ENCODE results near the gene EAPP. TPM values are rescaled to one million over a fixed set of nuclear protein-coding genes. Genes with fewer than 3 reads are reported as not detected.
"Not testable (repeated sequence)": the region's sequence is repeated elsewhere in the genome, so short reads cannot be mapped to it uniquely, and the experiment has no call there.

The EAPP gene
- total RNA-seq, 2 donors from 2014 or later: 53.4 to 54.8 TPM

GRCh38 chr14:34489324-34489723, 50.2 kb downstream of the EAPP start:
- Mint-ChIP-seq H3K36me3 (ENCODE audit: insufficient read depth in 2 of 2) (no peaks in the 10 kb centered on the region), H3K4me1 (ENCODE audit: low read depth) (no peaks in the 10 kb centered on the region), H3K27ac (no peak overlapping the region), H3K9me3 (no peaks in the 10 kb centered on the region), H3K4me3 (no peak overlapping the region), H3K27me3 (ENCODE audit: low read depth) (no peaks in the 10 kb centered on the region)
- ATAC-seq (replicated peaks in 1 of 2): no peak
- DNase-seq: no peak

- no peaks in the 10 kb centered on the region for H3K36me3 Mint-ChIP-seq (ENCODE audit: insufficient read depth in 2 of 2)
- H3K4me3 Mint-ChIP-seq: no peak overlapping the region
- H3K9me3 Mint-ChIP-seq: no peaks in the 10 kb centered on the region
- no peak for ATAC-seq (replicated peaks in 1 of 2)
- no peak overlapping the region for H3K27ac Mint-ChIP-seq
- no peaks in the 10 kb centered on the region for H3K4me1 Mint-ChIP-seq (ENCODE audit: low read depth)
- DNase-seq: no peak
- H3K27me3 Mint-ChIP-seq (ENCODE audit: low read depth): no peaks in the 10 kb centered on the region
These were observed 51.0 kb downstream of the EAPP start for GRCh38 chr14:34488528-34488927.

GRCh38 chr14:34484726-34485125, 54.8 kb downstream of the EAPP start:
- H3K27ac Mint-ChIP-seq: no peak overlapping the region
- DNase-seq (no peak), ATAC-seq (replicated peaks in 1 of 2) (no peak)
- H3K9me3 Mint-ChIP-seq: no peaks in the 10 kb centered on the region
- no peak overlapping the region for H3K4me3 Mint-ChIP-seq
- H3K36me3 Mint-ChIP-seq (ENCODE audit: insufficient read depth in 2 of 2): no peaks in the 10 kb centered on the region
- no peaks in the 10 kb centered on the region for H3K27me3 Mint-ChIP-seq (ENCODE audit: low read depth)
- H3K4me1 Mint-ChIP-seq (ENCODE audit: low read depth): no peaks in the 10 kb centered on the region

GRCh38 chr14:34482463-34482862, 57.0 kb downstream of the EAPP start:
- ATAC-seq (replicated peaks in 1 of 2): no peak
- Mint-ChIP-seq H3K4me3 (no peak overlapping the region), H3K36me3 (ENCODE audit: insufficient read depth in 2 of 2) (no peaks in the 10 kb centered on the region)

GRCh38 chr14:34479694-34480093, 59.8 kb downstream of the EAPP start:
- H3K36me3 Mint-ChIP-seq (ENCODE audit: insufficient read depth in 2 of 2): no peaks in the 10 kb centered on the region
- H3K4me3 Mint-ChIP-seq: no peak overlapping the region
- no peak for DNase-seq
- H3K27me3 Mint-ChIP-seq (ENCODE audit: low read depth): no peaks in the 10 kb centered on the region
- no peak overlapping the region for H3K27ac Mint-ChIP-seq
- H3K4me1 Mint-ChIP-seq (ENCODE audit: low read depth): no peaks in the 10 kb centered on the region
- no peaks in the 10 kb centered on the region for H3K9me3 Mint-ChIP-seq
- no peak for ATAC-seq (replicated peaks in 1 of 2)

More at GRCh38 chr14:34482463-34482862, 57.0 kb downstream of the EAPP start:
- no peak overlapping the region for H3K27ac Mint-ChIP-seq
- no peaks in the 10 kb centered on the region for H3K4me1 Mint-ChIP-seq (ENCODE audit: low read depth)
- no peaks in the 10 kb centered on the region for H3K9me3 Mint-ChIP-seq
- no peaks in the 10 kb centered on the region for H3K27me3 Mint-ChIP-seq (ENCODE audit: low read depth)
- DNase-seq: no peak

GRCh38 chr14:34478261-34478660, 61.2 kb downstream of the EAPP start:
- H3K27me3 Mint-ChIP-seq (ENCODE audit: low read depth): no peaks in the 10 kb centered on the region
- ATAC-seq (replicated peaks in 1 of 2): no peak
- no peak for DNase-seq
- H3K9me3 Mint-ChIP-seq: no peaks in the 10 kb centered on the region
- H3K36me3 Mint-ChIP-seq (ENCODE audit: insufficient read depth in 2 of 2): no peaks in the 10 kb centered on the region
- H3K4me1 Mint-ChIP-seq (ENCODE audit: low read depth): no peaks in the 10 kb centered on the region
- H3K27ac Mint-ChIP-seq: no peak overlapping the region
- no peak overlapping the region for H3K4me3 Mint-ChIP-seq

GRCh38 chr14:34476036-34476435, 63.5 kb downstream of the EAPP start:
- H3K4me3 Mint-ChIP-seq; H3K27ac Mint-ChIP-seq; DNase-seq; H3K36me3 Mint-ChIP-seq (ENCODE audit: insufficient read depth in 2 of 2); H3K4me1 Mint-ChIP-seq (ENCODE audit: low read depth); H3K9me3 Mint-ChIP-seq; H3K27me3 Mint-ChIP-seq (ENCODE audit: low read depth); ATAC-seq (replicated peaks in 1 of 2): not testable (repeated sequence)

- no peak overlapping the region for H3K27ac Mint-ChIP-seq
- no peaks in the 10 kb centered on the region for H3K36me3 Mint-ChIP-seq (ENCODE audit: insufficient read depth in 2 of 2)
- H3K27me3 Mint-ChIP-seq (ENCODE audit: low read depth): no peaks in the 10 kb centered on the region
- no peak for ATAC-seq (replicated peaks in 1 of 2)
- no peaks in the 10 kb centered on the region for H3K4me1 Mint-ChIP-seq (ENCODE audit: low read depth)
- DNase-seq: no peak
- H3K9me3 Mint-ChIP-seq: no peaks in the 10 kb centered on the region
- no peak overlapping the region for H3K4me3 Mint-ChIP-seq
These were observed 64.3 kb downstream of the EAPP start for GRCh38 chr14:34475163-34475562.

GRCh38 chr14:34474187-34474679, 65.3 kb downstream of the EAPP start:
- H3K9me3 Mint-ChIP-seq: no peaks in the 10 kb centered on the region
- no peak overlapping the region for H3K27ac Mint-ChIP-seq
- DNase-seq: no peak
- no peaks in the 10 kb centered on the region for H3K27me3 Mint-ChIP-seq (ENCODE audit: low read depth)
- ATAC-seq (replicated peaks in 1 of 2): no peak
- no peaks in the 10 kb centered on the region for H3K4me1 Mint-ChIP-seq (ENCODE audit: low read depth)
- no peak overlapping the region for H3K4me3 Mint-ChIP-seq
- H3K36me3 Mint-ChIP-seq (ENCODE audit: insufficient read depth in 2 of 2): no peaks in the 10 kb centered on the region

GRCh38 chr14:34472706-34473279, 66.7 kb downstream of the EAPP start:
- DNase-seq (no peak), ATAC-seq (replicated peaks in 1 of 2) (no peak)
- no peaks in the 10 kb centered on the region for H3K4me1 Mint-ChIP-seq (ENCODE audit: low read depth)
- H3K36me3 Mint-ChIP-seq (ENCODE audit: insufficient read depth in 2 of 2): no peaks in the 10 kb centered on the region
- H3K4me3 Mint-ChIP-seq: no peak overlapping the region
- H3K27me3 Mint-ChIP-seq (ENCODE audit: low read depth): no peaks in the 10 kb centered on the region
- H3K27ac Mint-ChIP-seq: no peak overlapping the region
- no peaks in the 10 kb centered on the region for H3K9me3 Mint-ChIP-seq

GRCh38 chr14:34470319-34470718, 69.2 kb downstream of the EAPP start:
- no peaks in the 10 kb centered on the region for H3K27me3 Mint-ChIP-seq (ENCODE audit: low read depth)
- H3K4me1 Mint-ChIP-seq (ENCODE audit: low read depth): no peaks in the 10 kb centered on the region
- DNase-seq (no peak), ATAC-seq (replicated peaks in 1 of 2) (no peak)
- no peak overlapping the region for H3K27ac Mint-ChIP-seq
- no peaks in the 10 kb centered on the region for H3K36me3 Mint-ChIP-seq (ENCODE audit: insufficient read depth in 2 of 2)
- no peaks in the 10 kb centered on the region for H3K9me3 Mint-ChIP-seq
- no peak overlapping the region for H3K4me3 Mint-ChIP-seq

GRCh38 chr14:34466691-34467090, 72.8 kb downstream of the EAPP start:
- H3K27me3 Mint-ChIP-seq (ENCODE audit: low read depth): no peaks in the 10 kb centered on the region
- no peak overlapping the region for H3K4me3 Mint-ChIP-seq
- H3K36me3 Mint-ChIP-seq (ENCODE audit: insufficient read depth in 2 of 2): no peaks in the 10 kb centered on the region
- H3K4me1 Mint-ChIP-seq (ENCODE audit: low read depth): no peaks in the 10 kb centered on the region
- H3K27ac Mint-ChIP-seq: no peak overlapping the region
- no peak for ATAC-seq (replicated peaks in 1 of 2)
- no peaks in the 10 kb centered on the region for H3K9me3 Mint-ChIP-seq
- DNase-seq: no peak
